H1 (cell line): Measurements from ENCODE around the gene EVI5. TPM values are rescaled to one million over a fixed set of nuclear protein-coding genes. Genes with fewer than 3 reads are reported as not detected.

ENCODE experiments used
- CTCF ChIA-PET: fragments of 300-600 bp; sonication (Branson Sonifier 250); formaldehyde crosslinking; loops from one replicate; lab custom pipeline; 2021; ENCODE audit not compliant: partially characterized antibody; lab: Charles Lee
- POLR2A ChIA-PET: fragments of 300-600 bp; sonication (Branson Sonifier 250); formaldehyde crosslinking; loops from one replicate; lab custom pipeline; 2021; ENCODE audit warnings: inconsistent platforms; ENCODE audit not compliant: partially characterized antibody; lab: Charles Lee
- DNase-seq, 2 experiments: peaks; one replicate each; pipeline versions ENCODE4 v3.0.0 to v3.0.0-alpha.2; 2010 to 2022; ENCODE audit warnings: low spot score in 2 of 2, low read depth in 1 of 2, mixed read lengths in 1 of 2
- FAIRE-seq: peaks from 2 replicates; lab custom pipeline; 2011; peaks lifted over from hg19 to GRCh38; lab: Jason Lieb, UNC
- H2AFZ ChIP-seq: 2 replicates; pipeline ENCODE4 v1.8.1; 2012; ENCODE audit warnings: low read length, inconsistent platforms
- H2AK5ac ChIP-seq: 2 replicates; pipeline ENCODE4 v1.6.1; 2013; ENCODE audit warnings: low read depth, low read length
- H2BK120ac ChIP-seq: replicated peaks from 2 replicates; pipeline ENCODE3; 2013; ENCODE audit warnings: low read depth, low read length, inconsistent platforms
- H2BK12ac ChIP-seq: 2 replicates; pipeline ENCODE4 v1.6.1; 2013; ENCODE audit warnings: low read depth, low read length
- H2BK15ac ChIP-seq: 2 replicates; pipeline ENCODE4 v1.6.1; 2013; ENCODE audit warnings: low read length
- H2BK20ac ChIP-seq: 2 replicates; pipeline ENCODE4 v1.6.1; 2013; ENCODE audit warnings: low read length
- H2BK5ac ChIP-seq: 2 replicates; pipeline ENCODE4 v1.6.1; 2013; ENCODE audit warnings: low read depth, low read length
- H3K14ac ChIP-seq: 2 replicates; pipeline ENCODE4 v1.6.1; 2013; ENCODE audit warnings: inconsistent platforms; ENCODE audit not compliant: insufficient read length
- H3K18ac ChIP-seq: 2 replicates; pipeline ENCODE4 v1.6.1; 2013; ENCODE audit warnings: low read length; ENCODE audit errors: extremely low read depth
- H3K23ac ChIP-seq: 2 replicates; pipeline ENCODE4 v1.6.1; 2013; ENCODE audit warnings: inconsistent platforms; ENCODE audit not compliant: insufficient read length
- H3K23me2 ChIP-seq: 2 replicates; pipeline ENCODE4 v1.6.1; 2013; ENCODE audit warnings: low read depth, low read length
- H3K27ac ChIP-seq: 2 replicates; pipeline ENCODE4 v1.6.1; 2011; ENCODE audit warnings: low read depth, low read length, inconsistent platforms
- H3K27me3 ChIP-seq, 4 experiments: replicated peaks in 1 of 4; 1 replicate in 1 of 4; 2 replicates in 3 of 4; pipeline versions ENCODE4 v1.6.1 to v1.8.1; 2011 to 2013; ENCODE audit warnings: low read length in 3 of 4, mild to moderate bottlenecking in 3 of 4, inconsistent platforms in 2 of 4, mixed read lengths in 2 of 4, moderate library complexity in 1 of 4; ENCODE audit not compliant: control insufficient read depth in 3 of 4, insufficient read depth in 3 of 4; ENCODE audit errors: extremely low read depth in 1 of 4
- H3K36me3 ChIP-seq, 4 experiments: 2 replicates each; pipeline versions ENCODE4 v1.6.1 to v1.8.1; 2011 to 2013; ENCODE audit warnings: mild to moderate bottlenecking in 4 of 4, low read length in 3 of 4, moderate library complexity in 2 of 4, control low read depth in 1 of 4, inconsistent platforms in 1 of 4; ENCODE audit not compliant: insufficient read depth in 4 of 4, control insufficient read depth in 2 of 4
- H3K4ac ChIP-seq: replicated peaks from 2 replicates; pipeline ENCODE3; 2013; ENCODE audit warnings: low read length, low read depth, mixed read lengths, inconsistent platforms; ENCODE audit not compliant: insufficient read length
- H3K4me1 ChIP-seq, 4 experiments: replicated peaks in 1 of 4; 1 replicate in 1 of 4; 2 replicates in 3 of 4; pipeline versions ENCODE4 v1.6.1 to v1.8.1; 2011 to 2013; ENCODE audit warnings: low read length in 3 of 4, inconsistent platforms in 2 of 4, mixed read lengths in 1 of 4; ENCODE audit not compliant: insufficient read depth in 4 of 4, control insufficient read depth in 3 of 4
- H3K4me2 ChIP-seq, 2 experiments: 2 replicates each; pipeline versions ENCODE4 v1.6.1 to v1.8.1; 2011 to 2013; ENCODE audit warnings: low read depth in 2 of 2, low read length in 2 of 2, control low read depth in 1 of 2, inconsistent platforms in 1 of 2, mild to moderate bottlenecking in 1 of 2; ENCODE audit not compliant: insufficient read depth in 1 of 2
- H3K4me3 ChIP-seq, 4 experiments: fragments of 200-600, 300-600 bp in 1 of 4; sonication (generic), shearing (Covaris generic), sonication (Bioruptor Twin) in 1 of 4; 2 replicates each; pipeline versions ENCODE4 v1.5.1 to v1.8.1; 2011 to 2016; ENCODE audit warnings: low read length in 4 of 4, low read depth in 3 of 4, control low read depth in 2 of 4, inconsistent platforms in 2 of 4, mild to moderate bottlenecking in 2 of 4, mixed read lengths in 1 of 4, moderate library complexity in 1 of 4; ENCODE audit not compliant: insufficient read depth in 2 of 4; ENCODE audit errors: extremely low read depth in 1 of 4
- H3K56ac ChIP-seq: replicated peaks from 2 replicates; pipeline ENCODE3; 2013; ENCODE audit warnings: low read depth, mild to moderate bottlenecking, mixed read lengths, low read length, inconsistent platforms; ENCODE audit not compliant: insufficient read length
- H3K79me1 ChIP-seq: 2 replicates; pipeline ENCODE4 v1.6.1; 2013; ENCODE audit warnings: low read depth, low read length, control low read depth
- H3K79me2 ChIP-seq, 2 experiments: 2 replicates each; pipeline versions ENCODE4 v1.6.1 to v1.8.1; 2012 to 2013; ENCODE audit warnings: low read length in 2 of 2, mild to moderate bottlenecking in 2 of 2, inconsistent platforms in 1 of 2; ENCODE audit not compliant: insufficient read depth in 2 of 2, control insufficient read depth in 1 of 2
- H3K9ac ChIP-seq, 4 experiments: replicated peaks in 1 of 4; 1 replicate in 1 of 4; 2 replicates in 3 of 4; pipeline versions ENCODE4 v1.6.1 to v1.8.1; 2011 to 2013; ENCODE audit warnings: low read depth in 3 of 4, low read length in 3 of 4, control low read depth in 2 of 4, mild to moderate bottlenecking in 2 of 4, moderate library complexity in 2 of 4, inconsistent platforms in 1 of 4; ENCODE audit errors: extremely low read depth in 1 of 4
- H3K9me3 ChIP-seq, 2 experiments: 2 replicates each; pipeline versions ENCODE4 v1.6.1 to v1.8.1; 2012 to 2013; ENCODE audit warnings: mild to moderate bottlenecking in 2 of 2, moderate library complexity in 2 of 2, control low read depth in 1 of 2, inconsistent platforms in 1 of 2, low read depth in 1 of 2, low read length in 1 of 2, mixed read lengths in 1 of 2; ENCODE audit not compliant: insufficient read depth in 2 of 2
- H4K20me1 ChIP-seq, 2 experiments: replicated peaks in 1 of 2; 2 replicates each; pipeline versions ENCODE3 to v1.8.1; 2011 to 2013; ENCODE audit warnings: inconsistent platforms in 2 of 2, low read length in 2 of 2, mild to moderate bottlenecking in 1 of 2; ENCODE audit not compliant: insufficient read depth in 2 of 2, control insufficient read depth in 1 of 2
- H4K5ac ChIP-seq: 2 replicates; pipeline ENCODE4 v1.6.1; 2013; ENCODE audit warnings: low read length, low read depth, mixed read lengths, inconsistent platforms; ENCODE audit not compliant: insufficient read length
- H4K8ac ChIP-seq: 2 replicates; pipeline ENCODE4 v1.8.0; 2013; ENCODE audit warnings: mild to moderate bottlenecking, moderate library complexity, low read length, inconsistent platforms; ENCODE audit not compliant: insufficient read depth; ENCODE audit errors: extremely low read depth
- H4K91ac ChIP-seq: replicated peaks from 2 replicates; pipeline ENCODE3; 2013; ENCODE audit warnings: low read length, mixed read lengths, inconsistent platforms; ENCODE audit not compliant: insufficient read length
- SAP30 ChIP-seq: fragments of 300-600 bp; sonication (generic); IDR thresholded peaks from 2 replicates; pipeline ENCODE4 v1.7.1; 2012; ENCODE audit warnings: low read length, moderate library complexity, mild to moderate bottlenecking, inconsistent platforms; ENCODE audit not compliant: insufficient read depth, insufficient replicate concordance
- TAF1 ChIP-seq: IDR thresholded peaks from 2 replicates; pipeline ENCODE4 v1.6.1; 2011; ENCODE audit warnings: mild to moderate bottlenecking, low read depth, low read length
- TAF7 ChIP-seq: optimal IDR thresholded peaks from 2 replicates; pipeline ENCODE3; 2011; ENCODE audit warnings: low read depth, mild to moderate bottlenecking, inconsistent platforms, low read length, moderate library complexity, borderline replicate concordance
- WGBS, 2 experiments: shearing (Covaris generic) in 1 of 2; methylation state at CpG; one replicate each; pipeline versions ENCODE4 v1.1.6 to v1.1.7; 2013 to 2015; ENCODE audit warnings: low lambda C conversion rate in 2 of 2, mixed read lengths in 2 of 2, inconsistent platforms in 1 of 2, low coverage in 1 of 2, missing lambda C conversion rate in 1 of 2; ENCODE audit not compliant: insufficient replicate concordance in 2 of 2, insufficient coverage in 1 of 2, insufficient read length in 1 of 2; ENCODE audit errors: extremely low coverage in 1 of 2, missing lambda C conversion rate in 1 of 2; 5-methylcytosine and 5-hydroxymethylcytosine counted together
- polyA plus RNA-seq, 7 experiments: library from polyadenylated mRNA; depleted of rRNA in 3 of 7; stranded (reverse) in 5 of 7; unstranded in 2 of 7; fragments of >200 nt in 5 of 7; fragments of 200-250 nt in 2 of 7; gene quantifications; 1 replicate in 5 of 7; 2 replicates in 1 of 7; 4 replicates in 1 of 7; pipeline versions ENCODE4 v1.2.1 to v1.2.3, GENCODE V29; 2011 to 2013; ENCODE audit warnings: missing spikeins in 2 of 7, mixed read lengths in 2 of 7
- total RNA-seq: library from RNA; stranded (reverse); fragmentation: NEBNext Ultra II Directional; extraction: Animal tissue kit (Norgen Biotek cat#: 25700); gene quantifications from 2 replicates; pipeline ENCODE4 v1.2.1, GENCODE V29; 2021

Gene EVI5
- total and polyA plus RNA-seq, 2 of the 8 experiments (the other 6 are each of a cell fraction or from before 2014, with no cell fraction given) = 1.7 to 13.7 TPM

DNA sequence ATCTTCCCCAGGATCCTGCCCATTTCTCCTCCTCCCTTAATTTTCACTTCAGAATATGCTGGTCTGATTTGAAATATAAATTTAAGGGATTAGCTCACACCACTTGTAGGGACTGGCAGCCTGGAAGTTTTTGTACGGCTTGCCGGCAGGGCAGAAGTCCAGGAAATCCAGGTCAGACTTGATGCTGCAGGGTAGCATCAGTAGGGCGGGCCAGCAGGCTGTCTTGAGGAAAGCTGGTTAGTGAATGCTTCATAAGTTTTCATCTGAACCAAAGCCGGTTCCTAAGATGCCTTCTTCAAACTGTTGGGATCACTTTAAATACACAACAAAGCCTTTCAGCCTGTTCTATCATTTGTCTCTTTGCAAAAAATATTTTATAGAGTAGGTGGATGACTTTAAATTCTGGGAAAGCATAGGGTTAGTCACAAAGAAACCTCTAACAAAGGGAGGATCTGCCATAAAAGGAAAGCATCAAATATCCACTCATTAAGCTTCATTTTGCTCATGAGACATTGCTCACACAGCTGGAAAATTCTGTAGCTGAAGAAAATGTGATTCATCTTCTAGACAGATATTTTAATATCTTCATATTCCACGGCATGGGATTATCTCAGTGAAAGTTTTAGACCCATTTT, 207.5 kb downstream of the EVI5 start:
- no peak overlapping the region for H3K14ac ChIP-seq
- no peak overlapping the region for H2BK15ac ChIP-seq
- no peak overlapping the region for H3K18ac ChIP-seq
- no peak overlapping the region for H3K56ac ChIP-seq
- H4K91ac ChIP-seq = no peak overlapping the region
- H3K9me3 ChIP-seq = no peaks in the 10 kb centered on the region
- no peak overlapping the region for H4K5ac ChIP-seq
- ChIA-PET POLR2A (no interaction called here), CTCF (interaction anchor here (0.6 kb wide), 1 partner anchor 234 kb away, joined by 3 read pairs; no protein-coding TSS in a partner anchor)
- H3K4me2 ChIP-seq = no peak overlapping the region
- no peak overlapping the region for H2BK12ac ChIP-seq
- DNase-seq (no peak), FAIRE-seq (no peak)
- no peak overlapping the region for H2BK20ac ChIP-seq
- H3K27me3 ChIP-seq = no peaks in the 10 kb centered on the region
- no peak overlapping the region for H2BK120ac ChIP-seq
- no peak overlapping the region for H2AFZ ChIP-seq
- H3K79me1 ChIP-seq = no peaks in the 10 kb centered on the region
- no peaks in the 10 kb centered on the region for H3K4me1 ChIP-seq
- no peak overlapping the region for H2AK5ac ChIP-seq
- H3K23me2 ChIP-seq = no peaks in the 10 kb centered on the region
- H3K79me2 ChIP-seq = no peaks in the 10 kb centered on the region
- H3K27ac ChIP-seq = no peak overlapping the region
- H3K4ac ChIP-seq = no peak overlapping the region
- H4K8ac ChIP-seq = no peak overlapping the region; the same call in 1 of the 2 replicates
- H3K4me3 ChIP-seq = no peak overlapping the region
- WGBS, 2 experiments = 86% methylated on average over 5 of the region's 5 CpGs; no CpG with 5 or more reads in 1 of the 2 experiments
- H4K20me1 ChIP-seq = no peaks in the 10 kb centered on the region
- H3K9ac ChIP-seq = no peak overlapping the region
- H3K36me3 ChIP-seq = no peaks in the 10 kb centered on the region
- no peak overlapping the region for H3K23ac ChIP-seq
- H2BK5ac ChIP-seq = no peak overlapping the region
- no peak for TF ChIP-seq SAP30
- no peak for TF ChIP-seq TAF1
- no peak for TF ChIP-seq TAF7
